IMR-90 (cell line): Measurements from ENCODE around the gene TNFRSF21. TPM values are rescaled to one million over a fixed set of nuclear protein-coding genes. Genes with fewer than 3 reads are reported as not detected.

Experiments
- ATAC-seq: fragments of 200-7000 bp; cut with Tn5 transposase; 2 replicates; pipeline ENCODE4 v1.9.1; 2020; ENCODE audit warnings: low read depth, mild to moderate bottlenecking, moderate library complexity
- BruUV-seq: library from RNA; stranded (reverse); fragments of 400-500 nt; replicated peaks from 2 replicates; lab custom pipeline; 2021; lab: Mats Ljungman, UMichigan
- CTCF ChIA-PET: fragments of 300-600 bp; formaldehyde crosslinking; extraction: SDS; loops from one replicate; lab custom pipeline; 2021; ENCODE audit warnings: antibody characterized with exemption; lab: Yijun Ruan, JAX
- POLR2A ChIA-PET: fragments of 300-600 bp; sonication (Branson Sonifier 250); formaldehyde crosslinking; loops from one replicate; lab custom pipeline; 2022; ENCODE audit warnings: antibody characterized with exemption; ENCODE audit not compliant: unreplicated experiment; lab: Charles Lee
- DNase-seq: peaks from one replicate; pipeline ENCODE4 v3.0.0; 2013
- H2AFZ ChIP-seq: replicated peaks from 2 replicates; pipeline ENCODE3; 2013; ENCODE audit warnings: low read length, mild to moderate bottlenecking; ENCODE audit not compliant: poor library complexity
- H2AK5ac ChIP-seq: 2 replicates; pipeline ENCODE4 v1.6.1; 2013; ENCODE audit warnings: low read depth, low read length, inconsistent platforms
- H2AK9ac ChIP-seq: replicated peaks from 2 replicates; pipeline ENCODE3; 2013; ENCODE audit warnings: mild to moderate bottlenecking, low read depth, low read length, moderate library complexity; ENCODE audit not compliant: poor library complexity
- H2BK120ac ChIP-seq: 2 replicates; pipeline ENCODE4 v1.6.1; 2013; ENCODE audit warnings: low read depth, low read length, inconsistent platforms
- H2BK15ac ChIP-seq: 3 replicates; pipeline ENCODE4 v1.6.1; 2013; ENCODE audit warnings: low read depth, low read length, inconsistent platforms
- H2BK20ac ChIP-seq: 2 replicates; pipeline ENCODE4 v1.6.1; 2013; ENCODE audit warnings: low read depth, mild to moderate bottlenecking, inconsistent platforms, low read length, moderate library complexity
- H2BK5ac ChIP-seq: 2 replicates; pipeline ENCODE4 v1.6.1; 2013; ENCODE audit warnings: mild to moderate bottlenecking, low read depth, low read length, inconsistent platforms; ENCODE audit not compliant: poor library complexity, severe bottlenecking
- H3K14ac ChIP-seq: replicated peaks from 2 replicates; pipeline ENCODE4 v1.6.1; 2013; ENCODE audit warnings: low read depth, low read length, inconsistent platforms
- H3K18ac ChIP-seq: 2 replicates; pipeline ENCODE4 v1.6.1; 2013; ENCODE audit warnings: low read depth, low read length, control low read depth
- H3K23ac ChIP-seq: 2 replicates; pipeline ENCODE4 v1.6.1; 2013; ENCODE audit warnings: low read depth, low read length, inconsistent platforms
- H3K27ac ChIP-seq: 2 replicates; pipeline ENCODE4 v1.5.1; 2013; ENCODE audit warnings: mild to moderate bottlenecking, control low read depth, low read length; ENCODE audit not compliant: insufficient read depth
- H3K27me3 ChIP-seq: 2 replicates; pipeline ENCODE4 v1.6.1; 2013; ENCODE audit warnings: low read length; ENCODE audit not compliant: control insufficient read depth, insufficient read depth
- H3K36me3 ChIP-seq: 2 replicates; pipeline ENCODE4 v1.6.1; 2013; ENCODE audit warnings: low read length, mixed read lengths; ENCODE audit not compliant: control insufficient read depth, insufficient read depth
- H3K4ac ChIP-seq: 2 replicates; pipeline ENCODE4 v1.6.1; 2013; ENCODE audit warnings: low read depth, low read length, inconsistent platforms
- H3K4me1 ChIP-seq: 2 replicates; pipeline ENCODE4 v1.6.1; 2013; ENCODE audit warnings: low read length, mixed read lengths; ENCODE audit not compliant: control insufficient read depth, insufficient read depth
- H3K4me2 ChIP-seq: 2 replicates; pipeline ENCODE4 v1.6.1; 2013; ENCODE audit warnings: low read depth, mild to moderate bottlenecking, control low read depth, low read length, moderate library complexity
- H3K4me3 ChIP-seq: 2 replicates; pipeline ENCODE4 v1.5.1; 2013; ENCODE audit warnings: low read depth, mild to moderate bottlenecking, control low read depth, low read length, moderate library complexity; ENCODE audit not compliant: insufficient read depth
- H3K56ac ChIP-seq: 2 replicates; pipeline ENCODE4 v1.6.1; 2013; ENCODE audit warnings: low read length, inconsistent platforms; ENCODE audit not compliant: insufficient read depth; ENCODE audit errors: extremely low read depth
- H3K79me1 ChIP-seq, 2 experiments: 2 replicates each; pipeline ENCODE4 v1.6.1; 2013; ENCODE audit warnings: low read length in 2 of 2, inconsistent platforms in 1 of 2, low read depth in 1 of 2
- H3K9ac ChIP-seq: 2 replicates; pipeline ENCODE4 v1.6.1; 2013; ENCODE audit warnings: low read depth, low read length, control low read depth
- H3K9me1 ChIP-seq: 2 replicates; pipeline ENCODE4 v1.6.1; 2013; ENCODE audit warnings: low read length, inconsistent platforms; ENCODE audit not compliant: insufficient read depth
- H3K9me3 ChIP-seq: 2 replicates; pipeline ENCODE4 v1.6.1; 2013; ENCODE audit warnings: low read length; ENCODE audit not compliant: control insufficient read depth, insufficient read depth
- H4K20me1 ChIP-seq: 2 replicates; pipeline ENCODE4 v1.6.1; 2013; ENCODE audit warnings: low read length, inconsistent platforms; ENCODE audit not compliant: insufficient read depth
- H4K5ac ChIP-seq: 2 replicates; pipeline ENCODE4 v1.6.1; 2013; ENCODE audit warnings: mild to moderate bottlenecking, low read depth, low read length, control low read depth
- H4K8ac ChIP-seq, 2 experiments: 2 replicates each; pipeline ENCODE4 v1.6.1; 2013; ENCODE audit warnings: low read depth in 2 of 2, low read length in 2 of 2, control low read depth in 1 of 2, inconsistent platforms in 1 of 2
- H4K91ac ChIP-seq: 2 replicates; pipeline ENCODE4 v1.6.1; 2013; ENCODE audit warnings: low read depth, low read length, inconsistent platforms; ENCODE audit not compliant: insufficient read depth
- BHLHE40 ChIP-seq: fragments of 150-350 bp; IDR thresholded peaks from 2 replicates; pipeline ENCODE4 v1.6.1; 2016; ENCODE audit warnings: mild to moderate bottlenecking, low read depth, low read length
- CEBPB ChIP-seq: IDR thresholded peaks from 2 replicates; pipeline ENCODE4 v1.6.1; 2012; ENCODE audit warnings: low read depth, low read length, improper control_type of control experiment
- FOS ChIP-seq: fragments of 150-350 bp; IDR thresholded peaks from 2 replicates; pipeline ENCODE4 v1.6.1; 2016; ENCODE audit warnings: low read depth, low read length
- MAFK ChIP-seq: IDR thresholded peaks from 2 replicates; pipeline ENCODE4 v1.6.1; 2012; ENCODE audit warnings: low read depth, low read length, improper control_type of control experiment
- MAZ ChIP-seq: IDR thresholded peaks from 2 replicates; pipeline ENCODE4 v1.6.1; 2012; ENCODE audit warnings: low read depth, mild to moderate bottlenecking, low read length, improper control_type of control experiment, moderate library complexity, borderline replicate concordance
- MXI1 ChIP-seq: IDR thresholded peaks from 2 replicates; pipeline ENCODE4 v1.6.1; 2012; ENCODE audit warnings: low read depth, mild to moderate bottlenecking, low read length, moderate library complexity, borderline replicate concordance
- NFE2L2 ChIP-seq: fragments of 150-350 bp; IDR thresholded peaks from 2 replicates; pipeline ENCODE4 v1.6.1; 2016; ENCODE audit warnings: low read depth, mild to moderate bottlenecking, low read length
- POLR2A ChIP-seq: IDR thresholded peaks from 2 replicates; pipeline ENCODE4 v1.6.1; 2012; ENCODE audit warnings: mild to moderate bottlenecking, low read depth, low read length
- SMC3 ChIP-seq: fragments of 150-350 bp; IDR thresholded peaks from 2 replicates; pipeline ENCODE4 v1.6.1; 2016; ENCODE audit warnings: low read depth, mild to moderate bottlenecking, antibody characterized with exemption, low read length, moderate library complexity
- WGBS, 2 experiments: methylation state at CpG; one replicate each; pipeline versions ENCODE4 v1.1.5 to v1.1.7; 2013; ENCODE audit warnings: missing lambda C conversion rate in 2 of 2; ENCODE audit not compliant: insufficient read length in 1 of 2; ENCODE audit errors: extremely low coverage in 2 of 2; 5-methylcytosine and 5-hydroxymethylcytosine counted together
- dilution Hi-C: fragments of 300-500 bp; cut with HindIII; formaldehyde crosslinking; loops from one replicate; pipeline ENCODE4 v1.14.3; 2018; ENCODE audit warnings: low sequenced_read_pairs; ENCODE audit not compliant: unreplicated experiment
- in situ Hi-C: fragments of 300-500 bp; cut with MboI; formaldehyde crosslinking; loops from 3 replicates; pipeline ENCODE4 v1.14.3; 2019; ENCODE audit warnings: low sequenced_read_pairs, inconsistent platforms, mixed read lengths
- intact Hi-C: fragments of 100-400 bp; cut with micrococcal nuclease; formaldehyde crosslinking; loops from 2 replicates; pipeline ENCODE4 v1.10.0; 2022
- polyA plus RNA-seq, 3 experiments: library from polyadenylated mRNA; depleted of rRNA; stranded (reverse); fragments of >200 nt; gene quantifications; 2 replicates each; pipeline ENCODE4 v1.2.3, GENCODE V29; 2012; ENCODE audit warnings: low replicate concordance in 1 of 3
- total RNA-seq: library from RNA; depleted of rRNA; stranded (reverse); fragments of >200 nt; gene quantifications from 2 replicates; pipeline ENCODE4 v1.2.3, GENCODE V29; 2012
- TF ChIP-seq, protein P1 (sequence below): fragments of 150-350 bp; IDR thresholded peaks from 2 replicates; pipeline ENCODE4 v1.6.1; 2016; ENCODE audit warnings: low read depth, mild to moderate bottlenecking, low read length, moderate library complexity, borderline replicate concordance
- TF ChIP-seq, protein P2 (sequence below): fragments of 150-350 bp; IDR thresholded peaks from 2 replicates; pipeline ENCODE4 v1.6.1; 2017; ENCODE audit warnings: mild to moderate bottlenecking, antibody characterized with exemption, low read length, low read depth
- TF ChIP-seq, protein P3 (sequence below): conservative IDR thresholded peaks from 2 replicates; pipeline ENCODE4 v1.5.1; 2012; ENCODE audit warnings: mild to moderate bottlenecking, low read depth, low read length, improper control_type of control experiment

Gene TNFRSF21
- total and polyA plus RNA-seq, 2 of the 4 experiments (the other 2 are of a cell fraction): 2.9 to 6.9 TPM

- H2BK15ac ChIP-seq: no peak overlapping the region
- H4K91ac ChIP-seq: no peak overlapping the region
- H3K9ac ChIP-seq: no peak overlapping the region
- no peak overlapping the region for H3K18ac ChIP-seq
- dilution Hi-C loops (no loop called here), in situ Hi-C loops (no loop called here), intact Hi-C loops (no loop called here)
- H2AFZ ChIP-seq: no peak overlapping the region
- H3K4me1 ChIP-seq: no peaks in the 10 kb centered on the region
- no peak overlapping the region for H2BK20ac ChIP-seq
- H2AK9ac ChIP-seq: no peak overlapping the region
- no peak overlapping the region for H4K8ac ChIP-seq
- no peaks in the 10 kb centered on the region for H3K9me1 ChIP-seq
- ChIA-PET CTCF (interaction anchor here (1.3 kb wide), 1 partner anchor 11 kb away, joined by 3 read pairs; no protein-coding TSS in a partner anchor), POLR2A (no interaction called here)
- no peak overlapping the region for H4K5ac ChIP-seq
- no peak overlapping the region for H3K4me2 ChIP-seq
- H3K27ac ChIP-seq: no peak overlapping the region
- no peaks in the 10 kb centered on the region for H3K79me1 ChIP-seq
- H3K9me3 ChIP-seq: no peaks in the 10 kb centered on the region
- no peak overlapping the region for H3K14ac ChIP-seq
- H2BK120ac ChIP-seq: no peak overlapping the region
- ATAC-seq (no peak), DNase-seq (no peak)
- H2AK5ac ChIP-seq: no peak overlapping the region
- BruUV-seq: no TSS peak
- no peak overlapping the region for H3K56ac ChIP-seq
- TF ChIP-seq SMC3 (no peak), CEBPB (no peak), NFE2L2 (no peak), MAFK (no peak), MXI1 (no peak), BHLHE40 (no peak), FOS (no peak), MAZ (no peak), POLR2A (no peak)
- TF ChIP-seq, protein P1, sequence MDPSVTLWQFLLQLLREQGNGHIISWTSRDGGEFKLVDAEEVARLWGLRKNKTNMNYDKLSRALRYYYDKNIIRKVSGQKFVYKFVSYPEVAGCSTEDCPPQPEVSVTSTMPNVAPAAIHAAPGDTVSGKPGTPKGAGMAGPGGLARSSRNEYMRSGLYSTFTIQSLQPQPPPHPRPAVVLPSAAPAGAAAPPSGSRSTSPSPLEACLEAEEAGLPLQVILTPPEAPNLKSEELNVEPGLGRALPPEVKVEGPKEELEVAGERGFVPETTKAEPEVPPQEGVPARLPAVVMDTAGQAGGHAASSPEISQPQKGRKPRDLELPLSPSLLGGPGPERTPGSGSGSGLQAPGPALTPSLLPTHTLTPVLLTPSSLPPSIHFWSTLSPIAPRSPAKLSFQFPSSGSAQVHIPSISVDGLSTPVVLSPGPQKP: no peak
- TF ChIP-seq, protein P2, sequence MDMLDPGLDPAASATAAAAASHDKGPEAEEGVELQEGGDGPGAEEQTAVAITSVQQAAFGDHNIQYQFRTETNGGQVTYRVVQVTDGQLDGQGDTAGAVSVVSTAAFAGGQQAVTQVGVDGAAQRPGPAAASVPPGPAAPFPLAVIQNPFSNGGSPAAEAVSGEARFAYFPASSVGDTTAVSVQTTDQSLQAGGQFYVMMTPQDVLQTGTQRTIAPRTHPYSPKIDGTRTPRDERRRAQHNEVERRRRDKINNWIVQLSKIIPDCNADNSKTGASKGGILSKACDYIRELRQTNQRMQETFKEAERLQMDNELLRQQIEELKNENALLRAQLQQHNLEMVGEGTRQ: no peak
- TF ChIP-seq, protein P3, sequence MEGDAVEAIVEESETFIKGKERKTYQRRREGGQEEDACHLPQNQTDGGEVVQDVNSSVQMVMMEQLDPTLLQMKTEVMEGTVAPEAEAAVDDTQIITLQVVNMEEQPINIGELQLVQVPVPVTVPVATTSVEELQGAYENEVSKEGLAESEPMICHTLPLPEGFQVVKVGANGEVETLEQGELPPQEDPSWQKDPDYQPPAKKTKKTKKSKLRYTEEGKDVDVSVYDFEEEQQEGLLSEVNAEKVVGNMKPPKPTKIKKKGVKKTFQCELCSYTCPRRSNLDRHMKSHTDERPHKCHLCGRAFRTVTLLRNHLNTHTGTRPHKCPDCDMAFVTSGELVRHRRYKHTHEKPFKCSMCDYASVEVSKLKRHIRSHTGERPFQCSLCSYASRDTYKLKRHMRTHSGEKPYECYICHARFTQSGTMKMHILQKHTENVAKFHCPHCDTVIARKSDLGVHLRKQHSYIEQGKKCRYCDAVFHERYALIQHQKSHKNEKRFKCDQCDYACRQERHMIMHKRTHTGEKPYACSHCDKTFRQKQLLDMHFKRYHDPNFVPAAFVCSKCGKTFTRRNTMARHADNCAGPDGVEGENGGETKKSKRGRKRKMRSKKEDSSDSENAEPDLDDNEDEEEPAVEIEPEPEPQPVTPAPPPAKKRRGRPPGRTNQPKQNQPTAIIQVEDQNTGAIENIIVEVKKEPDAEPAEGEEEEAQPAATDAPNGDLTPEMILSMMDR: no peak
- WGBS, 2 experiments: 25% methylated on average over 2 of the region's 2 CpGs; no CpG with 5 or more reads in 1 of the 2 experiments
- no peak overlapping the region for H2BK5ac ChIP-seq
- H3K36me3 ChIP-seq: no peaks in the 10 kb centered on the region
- no peaks in the 10 kb centered on the region for H4K20me1 ChIP-seq
- no peak overlapping the region for H3K4me3 ChIP-seq
- no peak overlapping the region for H3K4ac ChIP-seq
- H3K27me3 ChIP-seq: no peaks in the 10 kb centered on the region
- H3K23ac ChIP-seq: no peak overlapping the region
Observed at GRCh38 chr6:47203938-47204611, 105.6 kb downstream of the TNFRSF21 start.
